Stimulated activated memory B cell treated with anti-CD40 and anti-IgM and Interleukin-4, amounts not matched to agents 10 μg/mL and 1 μg/mL and 100 μg/mL, for 72 hours (primary cell): Measurements from ENCODE around the gene TRABD.
"Not testable (repeated sequence)": the region's sequence is repeated elsewhere in the genome, so short reads cannot be mapped to it uniquely, and the experiment has no call there.

Experiments
- ATAC-seq: fragments of 150-1000 bp; cut with Tn5 transposase; 2 replicates; pipeline ENCODE4 v1.10.0; 2021
- H3K27ac Mint-ChIP-seq: one replicate; pipeline ENCODE4 v1.8.0; 2022; ENCODE audit warnings: mild to moderate bottlenecking, mixed read lengths
- H3K27me3 Mint-ChIP-seq: one replicate; pipeline ENCODE4 v1.8.0; 2022; ENCODE audit warnings: mixed read lengths
- H3K36me3 Mint-ChIP-seq: one replicate; pipeline ENCODE4 v1.8.0; 2022; ENCODE audit warnings: mixed read lengths
- H3K4me1 Mint-ChIP-seq: one replicate; pipeline ENCODE4 v1.8.0; 2022; ENCODE audit warnings: mixed read lengths
- H3K4me3 Mint-ChIP-seq: one replicate; pipeline ENCODE4 v1.8.0; 2022; ENCODE audit warnings: mild to moderate bottlenecking, moderate library complexity, mixed read lengths
- H3K9me3 Mint-ChIP-seq: one replicate; pipeline ENCODE4 v1.8.0; 2022; ENCODE audit warnings: mixed read lengths

Gene TRABD

GRCh38 chr22:50198624-50199017 is 12.9 kb downstream of the TRABD start:
- no peak for ATAC-seq
- H3K9me3 Mint-ChIP-seq, result no peaks in the 10 kb centered on the region
- no peak overlapping the region for H3K27ac Mint-ChIP-seq
- H3K36me3 Mint-ChIP-seq, result peaks cover 18% of the 10 kb centered on the region
- no peak overlapping the region for H3K4me3 Mint-ChIP-seq
- H3K27me3 Mint-ChIP-seq, result no peaks in the 10 kb centered on the region
- H3K4me1 Mint-ChIP-seq, result peaks cover 29% of the 10 kb centered on the region

- Mint-ChIP-seq H3K4me1 (peaks cover 34% of the 10 kb centered on the region), H3K4me3 (peak overlapping the region; percentile 75), H3K27me3 (no peaks in the 10 kb centered on the region), H3K9me3 (no peaks in the 10 kb centered on the region), H3K27ac (peak overlapping the region; percentile 76), H3K36me3 (peaks cover 22% of the 10 kb centered on the region)
- ATAC-seq, result no peak
Measured at GRCh38 chr22:50199251-50199721, 13.6 kb downstream of the TRABD start.

- H3K4me3 Mint-ChIP-seq, result peak overlapping the region; percentile 75
- no peaks in the 10 kb centered on the region for H3K9me3 Mint-ChIP-seq
- peaks cover 35% of the 10 kb centered on the region for H3K4me1 Mint-ChIP-seq
- no peaks in the 10 kb centered on the region for H3K27me3 Mint-ChIP-seq
- peak; percentile 0 for ATAC-seq
- H3K27ac Mint-ChIP-seq, result peak overlapping the region; percentile 76
- peaks cover 27% of the 10 kb centered on the region for H3K36me3 Mint-ChIP-seq
Measured at GRCh38 chr22:50199829-50200460, 14.2 kb downstream of the TRABD start.

- Mint-ChIP-seq H3K9me3 (no peaks in the 10 kb centered on the region), H3K4me3 (peak within 1 kb of the TSS; percentile 75), H3K27ac (peak within 1 kb of the TSS; percentile 76), H3K36me3 (peaks cover 25% of the 10 kb centered on the region), H3K27me3 (no peaks in the 10 kb centered on the region), H3K4me1 (peaks cover 33% of the 10 kb centered on the region)
- ATAC-seq, result peak; percentile 95
Measured at GRCh38 chr22:50200461-50201190, 14.9 kb downstream of the TRABD start, which contains the start of gene SELENOO. Gene SELENOO (plus strand): TSS chr22:50201011. CDS start chr22:50201037, 26 bp downstream.

GRCh38 chr22:50201191-50202129 is 15.7 kb downstream of the TRABD start:
- no peaks in the 10 kb centered on the region for H3K27me3 Mint-ChIP-seq
- H3K27ac Mint-ChIP-seq, result no peak overlapping the region
- H3K36me3 Mint-ChIP-seq, result peaks cover 30% of the 10 kb centered on the region
- no peaks in the 10 kb centered on the region for H3K9me3 Mint-ChIP-seq
- ATAC-seq, result peak; percentile 28
- H3K4me1 Mint-ChIP-seq, result peaks cover 36% of the 10 kb centered on the region
- H3K4me3 Mint-ChIP-seq, result peak overlapping the region; percentile 75

- Mint-ChIP-seq H3K27me3 (no peaks in the 10 kb centered on the region), H3K4me3 (peak overlapping the region; percentile 75), H3K4me1 (peaks cover 43% of the 10 kb centered on the region), H3K36me3 (peaks cover 33% of the 10 kb centered on the region), H3K9me3 (no peaks in the 10 kb centered on the region), H3K27ac (no peak overlapping the region)
- no peak for ATAC-seq
Measured at GRCh38 chr22:50202130-50202666, 16.5 kb downstream of the TRABD start.

GRCh38 chr22:50203288-50203687 is 17.6 kb downstream of the TRABD start:
- Mint-ChIP-seq H3K27me3 (no peaks in the 10 kb centered on the region), H3K36me3 (peaks cover 35% of the 10 kb centered on the region), H3K4me1 (peaks cover 52% of the 10 kb centered on the region), H3K27ac (no peak overlapping the region), H3K9me3 (no peaks in the 10 kb centered on the region), H3K4me3 (no peak overlapping the region)
- ATAC-seq, result no peak

- Mint-ChIP-seq H3K4me3 (no peak overlapping the region), H3K9me3 (no peaks in the 10 kb centered on the region), H3K36me3 (peaks cover 35% of the 10 kb centered on the region), H3K27ac (no peak overlapping the region), H3K27me3 (no peaks in the 10 kb centered on the region), H3K4me1 (peaks cover 50% of the 10 kb centered on the region)
- no peak for ATAC-seq
Measured at GRCh38 chr22:50204571-50204970, 18.9 kb downstream of the TRABD start.

- H3K4me3 Mint-ChIP-seq, H3K27ac Mint-ChIP-seq, ATAC-seq, H3K27me3 Mint-ChIP-seq, H3K9me3 Mint-ChIP-seq: not testable (repeated sequence)
- Mint-ChIP-seq H3K36me3 (peaks cover 39% of the 10 kb centered on the region), H3K4me1 (peaks cover 50% of the 10 kb centered on the region)
Measured at GRCh38 chr22:50204998-50205397, 19.3 kb downstream of the TRABD start.

- peaks cover 53% of the 10 kb centered on the region for H3K4me1 Mint-ChIP-seq
- no peak overlapping the region for H3K27ac Mint-ChIP-seq
- H3K27me3 Mint-ChIP-seq, result no peaks in the 10 kb centered on the region
- ATAC-seq, result no peak
- no peaks in the 10 kb centered on the region for H3K9me3 Mint-ChIP-seq
- H3K36me3 Mint-ChIP-seq, result peaks cover 41% of the 10 kb centered on the region
- H3K4me3 Mint-ChIP-seq, result no peak overlapping the region
Measured at GRCh38 chr22:50205781-50206569, 20.3 kb downstream of the TRABD start.

- no peak for ATAC-seq
- H3K27me3 Mint-ChIP-seq, result no peaks in the 10 kb centered on the region
- H3K4me3 Mint-ChIP-seq, result no peak overlapping the region
- peaks cover 41% of the 10 kb centered on the region for H3K36me3 Mint-ChIP-seq
- H3K4me1 Mint-ChIP-seq, result peaks cover 53% of the 10 kb centered on the region
- no peak overlapping the region for H3K27ac Mint-ChIP-seq
- no peaks in the 10 kb centered on the region for H3K9me3 Mint-ChIP-seq
Measured at GRCh38 chr22:50206599-50206998, 20.9 kb downstream of the TRABD start.

GRCh38 chr22:50207383-50208140 is 21.8 kb downstream of the TRABD start:
- Mint-ChIP-seq H3K4me1 (peaks cover 45% of the 10 kb centered on the region), H3K4me3 (no peak overlapping the region), H3K9me3 (no peaks in the 10 kb centered on the region)

GRCh38 chr22:50208430-50208938 is 22.8 kb downstream of the TRABD start:
- H3K9me3 Mint-ChIP-seq, result no peaks in the 10 kb centered on the region
- H3K4me1 Mint-ChIP-seq, result peaks cover 51% of the 10 kb centered on the region
- H3K27ac Mint-ChIP-seq, result no peak overlapping the region
- peaks cover 49% of the 10 kb centered on the region for H3K36me3 Mint-ChIP-seq
- ATAC-seq, result no peak
- H3K4me3 Mint-ChIP-seq, result no peak overlapping the region
- H3K27me3 Mint-ChIP-seq, result no peaks in the 10 kb centered on the region

More at GRCh38 chr22:50207383-50208140, 21.8 kb downstream of the TRABD start:
- Mint-ChIP-seq H3K27me3 (no peaks in the 10 kb centered on the region), H3K27ac (peak overlapping the region; percentile 37), H3K36me3 (peaks cover 44% of the 10 kb centered on the region)
- ATAC-seq, result peak; percentile 59
